Colon (tissue), 2 donors: ENCODE results near the gene ARHGAP31.
"Not testable (repeated sequence)": the region's sequence is repeated elsewhere in the genome, so short reads cannot be mapped to it uniquely, and the experiment has no call there.

Experiments
- FAIRE-seq: peaks from 2 replicates; lab custom pipeline; 2012; peaks lifted over from hg19 to GRCh38; lab: Jason Lieb, UNC
- donor health status: control.
- donor health status: control.

The ARHGAP31 gene

GRCh38 chr3:119293871-119294695 lies at the start of gene ARHGAP31:
TSS of gene ARHGAP31 (plus strand) at chr3:119294383. CDS start at chr3:119294905, 522 bp downstream.
- FAIRE-seq, result no peak

GRCh38 chr3:119245778-119246177 lies 48.4 kb upstream of the ARHGAP31 start:
- FAIRE-seq, result no peak

- peak; percentile 83 for FAIRE-seq
Observed at GRCh38 chr3:119255214-119255613, 39.0 kb upstream of the ARHGAP31 start.

GRCh38 chr3:119257111-119257510 lies 37.1 kb upstream of the ARHGAP31 start:
- FAIRE-seq, result no peak

- no peak for FAIRE-seq
Observed at GRCh38 chr3:119257654-119258410, 36.4 kb upstream of the ARHGAP31 start.

GRCh38 chr3:119258915-119259314 lies 35.3 kb upstream of the ARHGAP31 start:
- no peak for FAIRE-seq

- no peak for FAIRE-seq
Observed at GRCh38 chr3:119259821-119260220, 34.4 kb upstream of the ARHGAP31 start.

GRCh38 chr3:119261055-119261454 lies 33.1 kb upstream of the ARHGAP31 start:
- FAIRE-seq, result no peak

GRCh38 chr3:119270212-119270611 lies 24.0 kb upstream of the ARHGAP31 start:
- not testable (repeated sequence) for FAIRE-seq

- FAIRE-seq, result no peak
Observed at GRCh38 chr3:119276680-119277079, 17.5 kb upstream of the ARHGAP31 start.

GRCh38 chr3:119279101-119279554 lies 15.1 kb upstream of the ARHGAP31 start:
- FAIRE-seq, result no peak

GRCh38 chr3:119279584-119280243 lies 14.5 kb upstream of the ARHGAP31 start:
- no peak for FAIRE-seq

- FAIRE-seq, result no peak
Observed at GRCh38 chr3:119288669-119289403, 5.3 kb upstream of the ARHGAP31 start.

GRCh38 chr3:119289404-119289770 lies 4.8 kb upstream of the ARHGAP31 start:
- FAIRE-seq, result no peak

- no peak for FAIRE-seq
Observed at GRCh38 chr3:119290613-119291012, 3.6 kb upstream of the ARHGAP31 start.

- no peak for FAIRE-seq
Observed at GRCh38 chr3:119291062-119291700, 3.0 kb upstream of the ARHGAP31 start.

GRCh38 chr3:119292666-119293065 lies 1.5 kb upstream of the ARHGAP31 start:
- FAIRE-seq, result no peak

GRCh38 chr3:119293105-119293870 lies 895 bp upstream of the ARHGAP31 start:
- no peak for FAIRE-seq

- no peak for FAIRE-seq
Observed at GRCh38 chr3:119294696-119295671, 801 bp downstream of the ARHGAP31 start.
